WTC11 (cell line): ENCODE data around the gene PLAAT5.

Source experiments
- CREM ChIP-seq: sonication (generic); formaldehyde crosslinking; IDR thresholded peaks from 2 replicates; pipeline ENCODE4 v1.8.1; 2022; ENCODE audit warnings: mild to moderate bottlenecking, missing genetic modification reagents, moderate library complexity
- ETV6 ChIP-seq: sonication (generic); formaldehyde crosslinking; IDR thresholded peaks from 2 replicates; pipeline ENCODE4 v1.8.1; 2022; ENCODE audit warnings: mild to moderate bottlenecking, missing genetic modification reagents
- OVOL2 ChIP-seq: fragments of 250-450 bp; sonication (Bioruptor Pico); IDR thresholded peaks from 2 replicates; pipeline ENCODE4 v1.9.0; 2021; ENCODE audit warnings: mild to moderate bottlenecking, borderline replicate concordance
- ZNF232 ChIP-seq: sonication (generic); formaldehyde crosslinking; IDR thresholded peaks from 2 replicates; pipeline ENCODE4 v1.8.0; 2022; ENCODE audit warnings: mild to moderate bottlenecking, missing genetic modification reagents
- ZNF317 ChIP-seq: sonication (generic); formaldehyde crosslinking; IDR thresholded peaks from 2 replicates; pipeline ENCODE4 v1.8.1; 2023; ENCODE audit warnings: low read depth, mild to moderate bottlenecking, moderate library complexity, missing genetic modification reagents, borderline replicate concordance
- ZNF423 ChIP-seq: fragments of 250-450 bp; sonication (Bioruptor Pico); IDR thresholded peaks from 2 replicates; pipeline ENCODE4 v2.1.2; 2022; ENCODE audit warnings: mild to moderate bottlenecking, moderate library complexity
- TF ChIP-seq, protein P1 (sequence below): sonication (generic); formaldehyde crosslinking; IDR thresholded peaks from 2 replicates; pipeline ENCODE4 v1.8.1; 2022; ENCODE audit warnings: low read depth, missing genetic modification reagents, borderline replicate concordance
- TF ChIP-seq, protein P2 (sequence below): fragments of 200-600 bp; IDR thresholded peaks from 2 replicates; pipeline ENCODE4 v1.8.0; 2022; ENCODE audit warnings: antibody characterized with exemption
- TF ChIP-seq, protein P3 (sequence below): sonication (generic); formaldehyde crosslinking; conservative IDR thresholded peaks from 2 replicates; pipeline ENCODE4 v1.8.1; 2022; ENCODE audit warnings: mild to moderate bottlenecking, missing genetic modification reagents

DNA sequence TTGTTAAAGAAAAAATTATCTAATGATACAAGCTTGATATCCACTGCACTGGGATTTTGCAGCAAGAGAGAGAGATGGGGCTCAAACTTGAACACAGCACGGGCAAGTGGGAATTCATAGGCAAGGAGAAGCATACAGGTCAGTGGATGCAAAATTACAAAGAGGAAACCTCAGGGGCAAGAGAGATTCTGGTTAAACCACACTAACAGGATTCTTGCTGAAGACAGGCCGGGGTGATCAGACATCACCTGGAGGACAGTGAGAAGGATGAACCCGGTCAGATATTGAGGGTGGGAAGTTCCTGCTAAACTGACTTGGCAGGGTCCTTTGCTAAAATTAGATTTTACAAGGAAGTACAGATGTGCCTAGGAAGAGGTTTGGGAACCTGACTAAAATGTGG lies 43.1 kb upstream of the PLAAT5 start:
- TF ChIP-seq, protein P1, sequence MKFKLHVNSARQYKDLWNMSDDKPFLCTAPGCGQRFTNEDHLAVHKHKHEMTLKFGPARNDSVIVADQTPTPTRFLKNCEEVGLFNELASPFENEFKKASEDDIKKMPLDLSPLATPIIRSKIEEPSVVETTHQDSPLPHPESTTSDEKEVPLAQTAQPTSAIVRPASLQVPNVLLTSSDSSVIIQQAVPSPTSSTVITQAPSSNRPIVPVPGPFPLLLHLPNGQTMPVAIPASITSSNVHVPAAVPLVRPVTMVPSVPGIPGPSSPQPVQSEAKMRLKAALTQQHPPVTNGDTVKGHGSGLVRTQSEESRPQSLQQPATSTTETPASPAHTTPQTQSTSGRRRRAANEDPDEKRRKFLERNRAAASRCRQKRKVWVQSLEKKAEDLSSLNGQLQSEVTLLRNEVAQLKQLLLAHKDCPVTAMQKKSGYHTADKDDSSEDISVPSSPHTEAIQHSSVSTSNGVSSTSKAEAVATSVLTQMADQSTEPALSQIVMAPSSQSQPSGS (CRISPR knock-in tag) = no peak
- TF ChIP-seq, protein P2, sequence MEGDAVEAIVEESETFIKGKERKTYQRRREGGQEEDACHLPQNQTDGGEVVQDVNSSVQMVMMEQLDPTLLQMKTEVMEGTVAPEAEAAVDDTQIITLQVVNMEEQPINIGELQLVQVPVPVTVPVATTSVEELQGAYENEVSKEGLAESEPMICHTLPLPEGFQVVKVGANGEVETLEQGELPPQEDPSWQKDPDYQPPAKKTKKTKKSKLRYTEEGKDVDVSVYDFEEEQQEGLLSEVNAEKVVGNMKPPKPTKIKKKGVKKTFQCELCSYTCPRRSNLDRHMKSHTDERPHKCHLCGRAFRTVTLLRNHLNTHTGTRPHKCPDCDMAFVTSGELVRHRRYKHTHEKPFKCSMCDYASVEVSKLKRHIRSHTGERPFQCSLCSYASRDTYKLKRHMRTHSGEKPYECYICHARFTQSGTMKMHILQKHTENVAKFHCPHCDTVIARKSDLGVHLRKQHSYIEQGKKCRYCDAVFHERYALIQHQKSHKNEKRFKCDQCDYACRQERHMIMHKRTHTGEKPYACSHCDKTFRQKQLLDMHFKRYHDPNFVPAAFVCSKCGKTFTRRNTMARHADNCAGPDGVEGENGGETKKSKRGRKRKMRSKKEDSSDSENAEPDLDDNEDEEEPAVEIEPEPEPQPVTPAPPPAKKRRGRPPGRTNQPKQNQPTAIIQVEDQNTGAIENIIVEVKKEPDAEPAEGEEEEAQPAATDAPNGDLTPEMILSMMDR = no peak
- TF ChIP-seq ZNF423 (CRISPR knock-in tag) (no peak), ETV6 (no peak), ZNF317 (CRISPR knock-in tag) (no peak), ZNF232 (CRISPR knock-in tag) (no peak), OVOL2 (CRISPR knock-in tag) (no peak), CREM (CRISPR knock-in tag) (no peak)
- TF ChIP-seq, protein P3, sequence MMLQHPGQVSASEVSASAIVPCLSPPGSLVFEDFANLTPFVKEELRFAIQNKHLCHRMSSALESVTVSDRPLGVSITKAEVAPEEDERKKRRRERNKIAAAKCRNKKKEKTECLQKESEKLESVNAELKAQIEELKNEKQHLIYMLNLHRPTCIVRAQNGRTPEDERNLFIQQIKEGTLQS = no peak
